Fibroblast of skin of back (primary cell): Measurements from ENCODE around the gene MTHFD2L.
"Not testable (repeated sequence)": the region's sequence is repeated elsewhere in the genome, so short reads cannot be mapped to it uniquely, and the experiment has no call there.

Experiments used
- DNase-seq: peaks from one replicate; pipeline ENCODE4 v3.0.0-alpha.2; 2013

The MTHFD2L gene

DNA sequence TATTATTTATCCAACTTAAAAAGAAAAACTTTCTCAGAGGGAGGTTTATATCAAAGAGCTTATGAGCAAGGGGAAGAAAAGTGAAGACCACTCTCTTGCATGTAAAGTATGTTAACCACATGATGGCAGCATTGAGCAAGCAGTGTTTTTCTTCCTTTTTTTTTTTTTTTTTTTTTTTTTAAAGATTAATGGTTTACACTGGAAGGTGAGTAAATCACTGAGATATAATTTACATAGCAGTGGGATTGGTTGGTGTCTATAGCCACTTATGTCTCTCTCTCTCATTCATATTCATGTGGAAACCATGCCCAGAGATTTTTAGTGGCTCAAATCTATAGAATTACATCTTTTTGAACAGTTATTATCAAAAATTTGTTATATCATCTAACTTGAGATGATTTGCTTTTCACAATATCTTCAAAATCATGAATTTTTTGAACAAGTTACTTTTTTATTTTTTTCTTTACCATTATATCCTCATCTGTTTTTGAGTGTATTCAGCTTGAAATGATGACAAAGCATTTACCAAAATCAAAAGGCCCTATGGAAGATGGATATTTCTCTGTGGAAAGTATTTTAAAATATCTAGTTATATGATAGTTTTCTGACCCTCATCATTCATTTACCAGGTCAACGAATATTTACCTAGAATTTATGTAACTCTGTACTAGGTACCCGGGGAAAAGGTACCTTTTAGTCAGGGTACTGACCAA lies 31.6 kb downstream of the MTHFD2L start:
- DNase-seq, result peak; percentile 58

GRCh38 chr4:74190332-74190731 lies 32.4 kb downstream of the MTHFD2L start:
- no peak for DNase-seq

- DNase-seq, result no peak
These were observed 33.0 kb downstream of the MTHFD2L start for GRCh38 chr4:74190919-74191397.

DNA sequence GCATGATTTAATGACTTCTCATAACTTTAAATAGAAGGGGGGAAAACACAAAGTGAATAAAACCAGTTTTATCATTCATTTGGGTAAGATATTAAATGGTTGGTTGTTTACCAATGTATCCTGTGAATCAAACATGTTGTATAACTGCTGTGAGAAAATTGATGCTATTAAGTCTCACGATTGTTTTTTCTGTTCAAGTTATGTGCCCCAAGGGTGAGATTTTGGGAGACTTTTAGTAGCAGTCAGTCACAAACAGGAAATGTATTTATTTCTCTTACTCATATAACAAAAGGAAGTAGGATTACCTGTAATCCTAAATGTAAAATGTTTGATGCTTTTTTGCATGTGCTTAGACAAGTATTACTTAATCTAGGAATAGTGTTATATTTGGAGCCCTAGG lies 39.2 kb downstream of the MTHFD2L start:
- no peak for DNase-seq

GRCh38 chr4:74202062-74202586 lies 44.2 kb downstream of the MTHFD2L start:
- peak; percentile 43 for DNase-seq

DNA sequence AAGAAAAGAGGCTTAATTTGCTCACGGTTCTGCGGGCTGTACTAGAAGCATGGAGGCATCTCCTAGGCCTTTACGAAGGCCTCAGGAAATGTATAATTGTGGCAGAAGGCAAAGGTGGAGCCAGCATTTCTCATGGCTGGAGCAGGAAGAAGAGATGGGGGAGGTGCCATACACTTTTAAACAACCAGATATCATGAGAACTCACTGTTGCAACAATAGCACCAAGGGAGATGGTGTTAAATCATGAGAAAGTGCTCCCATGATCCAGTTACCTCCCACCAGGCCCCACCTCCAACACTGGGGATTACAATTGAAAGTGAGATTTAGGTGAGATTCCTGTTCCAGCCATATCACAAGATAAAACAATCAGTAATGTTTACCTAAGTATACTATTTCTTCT lies 45.5 kb downstream of the MTHFD2L start:
- DNase-seq, result no peak

DNA sequence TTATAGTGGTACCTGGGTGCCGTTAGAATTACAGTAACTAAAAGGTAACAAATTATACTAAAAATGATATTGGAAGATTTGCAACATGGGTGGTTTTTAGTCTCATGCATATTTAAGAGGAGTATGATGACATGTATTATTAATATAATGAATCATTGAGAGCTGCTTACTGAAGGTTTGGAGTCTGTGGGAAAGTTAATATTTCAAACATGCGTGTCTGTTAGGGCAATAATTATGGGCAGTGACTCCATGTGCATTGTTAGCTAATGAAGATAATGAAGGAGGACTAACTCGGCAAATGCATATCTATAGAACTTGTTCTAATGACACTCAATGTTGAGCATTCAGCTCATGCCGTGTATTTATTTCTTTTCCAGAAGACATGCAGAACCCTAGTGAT lies 47.1 kb downstream of the MTHFD2L start:
- DNase-seq, result peak; percentile 56

DNA sequence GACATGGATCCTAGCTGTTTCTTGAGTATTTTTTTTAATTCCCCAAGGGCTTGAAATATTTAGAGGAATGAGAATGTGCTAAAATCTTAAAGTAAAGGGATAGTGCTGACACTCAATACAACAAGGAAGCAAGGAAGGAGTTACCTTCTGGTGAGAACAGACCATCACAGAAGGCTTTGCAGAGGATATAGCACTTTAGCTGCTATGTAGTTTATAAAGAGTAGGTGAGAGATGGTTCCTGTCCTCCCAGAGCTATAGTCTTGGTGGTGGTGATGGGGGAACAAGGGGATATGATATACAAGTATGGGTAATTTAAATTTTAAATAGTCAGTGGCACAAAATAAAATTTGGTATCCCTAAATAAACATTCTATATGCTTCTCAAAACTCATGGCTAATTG lies 47.6 kb downstream of the MTHFD2L start:
- no peak for DNase-seq

GRCh38 chr4:74206088-74206825 lies 48.3 kb downstream of the MTHFD2L start:
- DNase-seq, result peak; percentile 90

DNA sequence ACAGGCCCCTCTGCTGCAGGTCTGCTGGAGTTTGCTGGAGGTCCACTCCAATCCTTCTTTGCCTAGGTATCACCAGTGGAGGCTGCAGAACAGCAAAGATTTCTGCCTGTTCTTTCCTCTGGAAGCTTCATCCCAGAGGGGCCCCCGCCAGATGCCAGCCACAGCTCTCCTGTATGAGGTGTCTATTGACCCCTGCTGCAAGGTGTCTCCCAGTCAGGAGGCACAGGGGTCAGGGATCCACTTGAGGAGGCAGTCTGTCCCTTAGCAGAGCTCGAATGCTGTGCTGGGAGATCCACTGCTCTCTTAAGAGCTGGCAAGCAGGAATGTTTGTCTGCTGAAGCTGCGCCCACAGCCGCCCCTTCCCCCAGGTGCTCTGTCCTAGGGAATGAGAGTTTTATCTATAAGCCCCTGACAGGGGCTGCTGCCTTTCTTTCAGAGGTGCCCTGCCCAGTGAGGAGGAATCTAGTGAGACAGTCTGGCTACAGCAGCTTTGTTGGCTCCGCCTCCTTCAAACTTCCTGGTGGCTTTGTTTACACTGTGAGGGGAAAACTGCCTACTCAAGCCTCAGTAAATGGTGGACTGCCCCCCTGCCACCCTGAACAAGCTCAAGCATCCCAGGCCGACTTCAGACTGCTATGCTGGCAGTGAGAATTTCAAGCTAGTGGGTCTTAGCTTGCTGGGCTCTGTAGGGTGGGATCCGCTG lies 56.7 kb downstream of the MTHFD2L start:
- not testable (repeated sequence) for DNase-seq

DNA sequence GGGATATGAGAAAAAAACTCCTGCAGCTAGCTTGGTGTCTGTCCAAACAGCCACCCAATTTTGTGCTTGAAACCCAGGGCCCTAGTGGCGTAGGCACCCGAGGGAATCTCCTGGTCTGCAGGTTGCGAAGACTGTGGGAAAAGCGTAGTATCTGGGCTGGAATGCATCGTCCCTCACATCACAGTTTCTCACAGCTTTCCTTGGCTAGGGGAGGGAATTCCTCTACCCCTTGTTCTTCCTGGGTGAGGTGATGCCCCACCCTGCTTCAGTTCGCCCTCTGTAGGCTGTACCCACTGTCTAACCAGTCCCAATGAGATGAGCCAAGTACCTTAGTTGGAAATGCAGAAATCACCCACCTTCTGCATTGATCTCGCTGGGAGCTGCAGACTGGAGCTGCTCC lies 57.3 kb downstream of the MTHFD2L start:
- not testable (repeated sequence) for DNase-seq

- peak; percentile 75 for DNase-seq
These were observed 59.4 kb downstream of the MTHFD2L start for GRCh38 chr4:74217365-74217764.

DNA sequence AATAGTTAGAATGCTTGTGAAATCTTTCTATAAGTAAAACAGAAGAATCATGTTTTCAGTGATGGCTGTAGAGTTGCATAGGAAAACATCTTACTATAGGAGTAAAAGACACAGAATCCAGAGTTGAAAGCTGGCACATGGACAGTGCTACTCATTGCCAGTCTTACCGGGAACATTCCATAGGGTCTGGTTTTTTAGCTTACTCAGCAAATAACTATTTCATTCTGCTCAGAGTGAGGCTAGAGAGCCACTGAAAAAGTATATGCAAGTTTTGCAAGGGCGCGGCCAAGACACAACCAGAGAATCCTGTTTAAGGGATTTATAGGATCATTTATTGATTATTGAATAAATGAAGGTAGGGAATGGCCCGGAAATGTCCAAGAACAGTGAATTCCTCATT lies 60.3 kb downstream of the MTHFD2L start:
- peak; percentile 59 for DNase-seq

- no peak for DNase-seq
These were observed 61.3 kb downstream of the MTHFD2L start for GRCh38 chr4:74219240-74219639.

DNA sequence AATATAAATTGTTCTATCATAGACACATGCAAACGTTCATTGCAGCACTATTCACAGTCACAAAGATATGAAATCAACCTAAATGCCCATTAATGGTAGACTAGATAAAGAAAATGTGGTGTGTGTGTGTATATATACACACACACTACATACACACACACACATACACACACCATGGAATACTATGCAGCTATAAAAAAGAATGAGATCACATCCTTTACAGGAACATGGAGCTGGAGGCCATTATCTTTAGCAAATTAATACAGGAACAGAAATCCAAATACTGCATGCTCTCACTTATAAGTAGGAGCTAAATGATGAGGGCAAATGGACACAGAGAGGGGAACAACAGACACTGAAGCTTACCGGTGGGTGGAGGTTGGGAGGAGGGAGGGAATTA lies 65.2 kb downstream of the MTHFD2L start:
- no peak for DNase-seq

GRCh38 chr4:74223801-74224200 lies 65.9 kb downstream of the MTHFD2L start:
- peak; percentile 84 for DNase-seq

- peak; percentile 93 for DNase-seq
These were observed 71.0 kb downstream of the MTHFD2L start for GRCh38 chr4:74228691-74229640.

- peak; percentile 98 for DNase-seq
These were observed 73.1 kb downstream of the MTHFD2L start for GRCh38 chr4:74230902-74231499.

DNA sequence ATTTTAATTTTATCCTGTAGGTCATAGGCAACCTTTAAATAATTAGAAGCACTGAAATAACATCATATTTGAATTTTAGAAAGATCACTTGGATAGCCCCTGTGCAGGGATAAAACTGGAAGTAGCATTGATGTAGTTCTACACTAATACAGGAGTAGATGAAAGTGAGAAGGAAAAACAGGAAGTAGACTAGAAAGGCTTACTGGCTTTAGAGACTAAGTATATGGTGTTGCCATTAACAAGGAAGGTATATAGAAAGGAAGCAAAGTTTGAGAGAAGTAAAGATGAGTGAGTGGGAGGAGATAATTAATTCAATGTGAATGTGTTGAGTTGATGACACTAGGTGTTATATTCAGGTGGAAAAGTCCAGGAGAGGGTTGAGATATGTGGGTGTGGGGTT lies 77.2 kb downstream of the MTHFD2L start:
- no peak for DNase-seq

- no peak for DNase-seq
These were observed 79.6 kb downstream of the MTHFD2L start for GRCh38 chr4:74237425-74237966.

DNA sequence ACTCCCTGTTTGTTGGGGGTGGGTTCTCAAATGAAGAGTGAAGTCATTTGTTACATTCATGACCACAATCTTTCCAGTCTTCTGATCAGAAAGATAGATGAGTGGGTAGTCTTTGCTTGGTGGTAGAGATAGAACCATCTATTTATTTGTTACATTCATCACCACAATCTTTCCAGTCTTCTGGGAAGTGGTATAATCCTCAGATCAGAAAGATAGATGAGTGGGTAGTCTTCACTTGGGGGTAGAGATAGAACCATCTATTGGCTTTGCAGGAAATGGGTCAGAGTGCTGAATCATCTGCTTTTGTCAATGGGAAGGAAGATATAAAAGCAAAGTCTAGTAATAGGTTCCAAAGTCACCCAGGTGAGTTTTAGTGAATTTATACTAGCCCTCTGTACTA lies 86.1 kb downstream of the MTHFD2L start:
- DNase-seq, result no peak
